Bronchial epithelial cell (primary cell): ENCODE measurements around the gene FUT2. TPM values are rescaled to one million over a fixed set of nuclear protein-coding genes. Genes with fewer than 3 reads are reported as not detected.

Experiments used
- DNase-seq: peaks from one replicate; pipeline ENCODE4 v3.0.0-alpha.2; 2010; ENCODE audit warnings: low read depth
- FAIRE-seq: peaks from 2 replicates; lab custom pipeline; 2011; peaks lifted over from hg19 to GRCh38; lab: Jason Lieb, UNC
- H3K27me3 ChIP-seq: 2 replicates; pipeline ENCODE4 v1.5.1; 2011; ENCODE audit warnings: low read length; ENCODE audit not compliant: control insufficient read depth, insufficient read depth
- H3K36me3 ChIP-seq: 2 replicates; pipeline ENCODE4 v1.5.1; 2011; ENCODE audit warnings: low read length; ENCODE audit not compliant: control insufficient read depth, insufficient read depth
- H3K4me3 ChIP-seq: 2 replicates; pipeline ENCODE4 v1.5.1; 2011; ENCODE audit warnings: mild to moderate bottlenecking, low read depth, low read length, control low read depth
- CTCF ChIP-seq: IDR thresholded peaks from 2 replicates; pipeline ENCODE4 v1.5.1; 2011; ENCODE audit warnings: mild to moderate bottlenecking, moderate library complexity, low read length, control low read depth, inconsistent platforms; ENCODE audit not compliant: insufficient read depth, severe bottlenecking
- total RNA-seq: library from RNA; depleted of rRNA; stranded (reverse); fragments of >200 nt; gene quantifications from 2 replicates; pipeline ENCODE4 v1.2.1, GENCODE V29; 2014

Gene FUT2
- total RNA-seq, 1 donor from 2014 or later, result 7.9 TPM

DNA sequence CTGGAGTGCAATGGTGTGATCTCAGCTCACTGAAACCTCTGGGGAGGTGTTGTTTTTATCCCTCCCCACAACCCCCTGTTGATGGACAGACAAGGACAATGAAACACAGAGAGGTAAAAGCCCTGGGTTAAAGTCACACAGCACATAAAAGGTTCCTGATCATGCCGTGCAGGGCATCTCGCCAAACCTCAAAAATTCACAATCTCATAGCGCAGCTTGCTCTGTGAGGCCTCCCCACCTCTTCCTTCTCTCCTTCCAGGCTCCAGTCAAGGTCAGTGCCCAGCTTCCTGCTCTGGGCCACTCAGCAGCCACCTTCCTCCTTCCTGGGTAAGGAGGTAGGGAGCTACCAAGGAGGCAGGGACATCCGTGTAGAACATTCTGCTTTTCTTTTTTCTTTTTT, 2.3 kb downstream of the FUT2 start:
- Histone ChIP-seq H3K36me3 (no peaks in the 10 kb centered on the region), H3K4me3 (no peak overlapping the region), H3K27me3 (no peaks in the 10 kb centered on the region)
- peak; percentile 44 for DNase-seq
- no peak for TF ChIP-seq CTCF
- no peak for FAIRE-seq

GRCh38 chr19:48702701-48703100, 6.9 kb downstream of the FUT2 start:
- H3K4me3 ChIP-seq, result no peak overlapping the region
- no peak for TF ChIP-seq CTCF
- FAIRE-seq, result no peak
- no peaks in the 10 kb centered on the region for H3K36me3 ChIP-seq
- DNase-seq, result no peak
- H3K27me3 ChIP-seq, result no peaks in the 10 kb centered on the region

GRCh38 chr19:48703316-48703715, 7.5 kb downstream of the FUT2 start:
- FAIRE-seq (peak; percentile 23), DNase-seq (no peak)
- no peaks in the 10 kb centered on the region for H3K27me3 ChIP-seq
- no peak overlapping the region for H3K4me3 ChIP-seq
- TF ChIP-seq CTCF, result no peak
- no peaks in the 10 kb centered on the region for H3K36me3 ChIP-seq

DNA sequence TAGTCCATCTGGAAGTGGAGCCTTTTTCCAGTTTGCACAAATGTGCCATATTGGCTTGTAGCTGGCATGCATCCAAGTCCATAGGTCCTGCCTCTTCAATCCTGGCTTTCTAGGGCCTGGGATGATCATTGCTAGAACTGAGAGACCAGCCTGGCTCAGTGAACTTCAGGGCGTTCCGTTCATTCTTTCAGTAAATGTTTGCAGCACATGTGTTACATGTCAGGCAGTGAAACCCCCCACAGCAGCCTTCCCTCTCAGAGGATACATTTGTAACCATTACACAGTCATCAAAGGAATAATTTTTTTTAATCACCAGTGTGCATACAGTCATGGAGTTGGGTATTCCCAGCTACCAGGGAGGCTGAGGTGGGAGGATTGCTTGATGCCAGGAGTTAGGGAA, 9.7 kb downstream of the FUT2 start:
- FAIRE-seq, result no peak
- no peak for TF ChIP-seq CTCF
- Histone ChIP-seq H3K4me3 (no peak overlapping the region), H3K36me3 (no peaks in the 10 kb centered on the region), H3K27me3 (no peaks in the 10 kb centered on the region)
- no peak for DNase-seq

DNA sequence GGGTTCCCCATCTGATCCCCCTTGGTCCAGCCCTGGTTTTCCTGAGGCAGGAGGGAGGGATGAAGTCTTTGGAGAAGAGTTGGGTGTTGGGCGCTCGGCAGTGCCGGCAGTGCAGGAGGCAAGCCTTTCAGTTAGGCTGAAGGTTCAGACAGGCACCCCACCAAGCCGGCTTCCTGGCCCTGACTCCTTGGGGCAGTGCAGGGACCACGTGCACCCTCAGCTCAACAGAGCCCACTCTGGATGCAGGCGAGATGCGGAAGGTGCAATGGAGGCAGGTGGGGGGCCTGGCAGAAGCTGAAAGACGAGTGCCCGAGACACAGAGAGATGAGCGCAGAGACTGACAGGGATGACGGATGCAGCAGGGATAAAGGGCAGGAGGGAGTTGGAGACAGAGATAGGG, 12.7 kb downstream of the FUT2 start:
- no peak overlapping the region for H3K4me3 ChIP-seq
- no peak for FAIRE-seq
- DNase-seq, result no peak
- no peaks in the 10 kb centered on the region for H3K36me3 ChIP-seq
- no peaks in the 10 kb centered on the region for H3K27me3 ChIP-seq
- TF ChIP-seq CTCF, result no peak

DNA sequence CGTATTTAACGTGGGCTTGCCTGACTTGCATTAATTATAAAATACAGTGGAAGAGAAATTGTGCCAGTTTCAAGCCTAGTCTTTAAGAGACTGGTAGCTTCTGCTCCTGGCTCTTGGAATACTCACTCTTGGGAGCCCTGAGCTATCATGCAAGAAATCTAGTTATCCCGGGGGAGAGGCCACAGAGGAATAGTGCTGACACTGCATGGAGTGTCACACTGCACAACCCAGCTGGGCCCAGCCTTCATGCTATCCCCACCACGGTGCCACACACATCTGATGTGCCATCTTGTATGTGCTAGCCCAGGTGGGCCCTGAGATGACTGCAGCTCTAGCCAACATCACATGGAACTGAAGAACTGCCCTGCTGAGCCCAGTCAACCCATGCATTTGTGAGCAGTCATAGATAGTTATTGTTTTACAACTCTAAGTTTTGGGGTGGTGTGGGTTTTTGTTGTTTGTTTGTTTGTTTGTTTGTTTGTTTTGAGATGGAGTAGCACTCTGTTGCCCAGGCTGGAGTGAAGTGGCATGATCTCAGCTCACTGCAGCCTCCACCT, 15.4 kb downstream of the FUT2 start:
- H3K27me3 ChIP-seq, result no peaks in the 10 kb centered on the region
- FAIRE-seq, result no peak
- no peak for TF ChIP-seq CTCF
- no peak for DNase-seq
- no peaks in the 10 kb centered on the region for H3K36me3 ChIP-seq
- no peak overlapping the region for H3K4me3 ChIP-seq
